ENCODE results near the gene CIC.
"Not testable (repeated sequence)": the region's sequence is repeated elsewhere in the genome, so short reads cannot be mapped to it uniquely, and the experiment has no call there.

CIC gene

GRCh38 chr19:42315024-42315423, 46.0 kb downstream of the CIC start:
- DNase-seq = no peak

- no peak for DNase-seq
Measured at GRCh38 chr19:42316223-42317211, 47.5 kb downstream of the CIC start.

- DNase-seq = no peak
Measured at GRCh38 chr19:42317535-42317934, 48.5 kb downstream of the CIC start.

- DNase-seq = no peak
Measured at GRCh38 chr19:42322305-42322704, 53.3 kb downstream of the CIC start.

- DNase-seq = no peak
Measured at GRCh38 chr19:42323473-42323851, 54.4 kb downstream of the CIC start.

GRCh38 chr19:42323852-42324654, 55.0 kb downstream of the CIC start:
- no peak for DNase-seq

GRCh38 chr19:42324655-42325307, 55.7 kb downstream of the CIC start:
- DNase-seq = no peak

GRCh38 chr19:42325308-42325895, 56.4 kb downstream of the CIC start, which contains the start of gene MEGF8:
Gene MEGF8, plus strand, starts transcription at chr19:42325635. Its CDS starts 609 bp downstream, at chr19:42326244.
- peak; percentile 99 for DNase-seq

- DNase-seq = peak; percentile 51
Measured at GRCh38 chr19:42325896-42326771, 57.1 kb downstream of the CIC start.

GRCh38 chr19:42326969-42327368, 57.9 kb downstream of the CIC start:
- DNase-seq = no peak

- DNase-seq = no peak
Measured at GRCh38 chr19:42327381-42327780, 58.3 kb downstream of the CIC start.

GRCh38 chr19:42328106-42328505, 59.1 kb downstream of the CIC start:
- no peak for DNase-seq

GRCh38 chr19:42328854-42329253, 59.8 kb downstream of the CIC start:
- DNase-seq = no peak

- DNase-seq = no peak
Measured at GRCh38 chr19:42330241-42330711, 61.2 kb downstream of the CIC start.

GRCh38 chr19:42331333-42331732, 62.3 kb downstream of the CIC start:
- DNase-seq = not testable (repeated sequence)

GRCh38 chr19:42332059-42332458, 63.0 kb downstream of the CIC start:
- DNase-seq = no peak

GRCh38 chr19:42333018-42333417, 64.0 kb downstream of the CIC start:
- DNase-seq = no peak

GRCh38 chr19:42333975-42334696, 65.1 kb downstream of the CIC start:
- DNase-seq = no peak

GRCh38 chr19:42334697-42335373, 65.8 kb downstream of the CIC start:
- DNase-seq = no peak

GRCh38 chr19:42335374-42335936, 66.4 kb downstream of the CIC start:
- no peak for DNase-seq

Measured in stimulated activated CD8-positive, alpha-beta memory T cell treated with anti-CD3 and anti-CD28 coated beads, Interleukin-4, amount 100 ng/mL, for 48 hours (primary cell).